Panc1 (cell line): Measurements from ENCODE around the gene HSPBP1. TPM values are rescaled to one million over a fixed set of nuclear protein-coding genes. Genes with fewer than 3 reads are reported as not detected.

Source experiments
- ATAC-seq: fragments of 200-7000 bp; cut with Tn5 transposase; 2 replicates; pipeline ENCODE4 v1.9.1; 2020; ENCODE audit warnings: mild to moderate bottlenecking, moderate library complexity
- BruUV-seq: library from RNA; stranded (reverse); fragments of 400-500 nt; replicated peaks from 2 replicates; lab custom pipeline; 2021; lab: Mats Ljungman, UMichigan
- CTCF ChIA-PET: fragments of 300-600 bp; sonication (Branson Sonifier 250); formaldehyde crosslinking; loops from one replicate; lab custom pipeline; 2022; ENCODE audit warnings: antibody characterized with exemption; lab: Charles Lee
- POLR2A ChIA-PET: fragments of 300-600 bp; sonication (Branson Sonifier 250); formaldehyde crosslinking; loops from one replicate; lab custom pipeline; 2022; ENCODE audit warnings: antibody characterized with exemption; lab: Charles Lee
- DNase-seq: peaks from one replicate; pipeline ENCODE4 v3.0.0-alpha.2; 2010; ENCODE audit warnings: low read depth, low spot score
- H3K27ac ChIP-seq: 2 replicates; pipeline ENCODE4 v1.5.1; 2011; ENCODE audit warnings: mild to moderate bottlenecking, low read length, inconsistent platforms
- H3K27me3 ChIP-seq: fragments of 200-500 bp; sonication (Bioruptor generic); 2 replicates; pipeline ENCODE4 v1.6.0; 2014; ENCODE audit warnings: low read length, inconsistent platforms; ENCODE audit not compliant: control insufficient read depth, insufficient read depth
- H3K36me3 ChIP-seq: fragments of 200-500 bp; sonication (Bioruptor generic); 2 replicates; pipeline ENCODE4 v1.5.1; 2014; ENCODE audit warnings: inconsistent platforms, mild to moderate bottlenecking, low read length, moderate library complexity; ENCODE audit not compliant: control insufficient read depth, insufficient read depth
- H3K4me1 ChIP-seq: 2 replicates; pipeline ENCODE4 v1.5.1; 2011; ENCODE audit warnings: inconsistent platforms, mild to moderate bottlenecking, low read length, moderate library complexity; ENCODE audit not compliant: control insufficient read depth, insufficient read depth
- H3K4me3 ChIP-seq, 2 experiments: 2 replicates each; pipeline ENCODE4 v1.5.1; 2011 to 2012; ENCODE audit warnings: low read depth in 2 of 2, low read length in 2 of 2, mild to moderate bottlenecking in 2 of 2, inconsistent platforms in 1 of 2, moderate library complexity in 1 of 2
- H3K9me3 ChIP-seq: fragments of 200-500 bp; sonication (Bioruptor generic); 2 replicates; pipeline ENCODE4 v1.5.1; 2014; ENCODE audit warnings: low read depth, mild to moderate bottlenecking, inconsistent platforms, low read length, moderate library complexity; ENCODE audit not compliant: control insufficient read depth, insufficient read depth
- CTCF ChIP-seq: fragments of 450-650 bp; IDR thresholded peaks from 2 replicates; pipeline ENCODE4 v1.5.1; 2017; ENCODE audit warnings: mild to moderate bottlenecking
- POLR2AphosphoS5 ChIP-seq: IDR thresholded peaks from 2 replicates; pipeline ENCODE4 v1.6.1; 2012; ENCODE audit warnings: mild to moderate bottlenecking, low read depth, low read length, moderate library complexity
- REST ChIP-seq, 2 experiments: IDR thresholded peaks; 2 replicates each; pipeline ENCODE4 v1.6.1; 2011 to 2012; ENCODE audit warnings: low read depth in 2 of 2, control low read depth in 1 of 2, low read length in 1 of 2, mild to moderate bottlenecking in 1 of 2, moderate library complexity in 1 of 2; ENCODE audit not compliant: insufficient read depth in 1 of 2
- SIN3A ChIP-seq: IDR thresholded peaks from 2 replicates; pipeline ENCODE4 v1.6.1; 2012; ENCODE audit warnings: low read depth, mild to moderate bottlenecking, low read length, moderate library complexity, borderline replicate concordance; ENCODE audit not compliant: insufficient read depth
- TCF7L2 ChIP-seq: IDR thresholded peaks from 2 replicates; pipeline ENCODE4 v1.6.1; 2011; ENCODE audit warnings: mild to moderate bottlenecking, low read depth, low read length, inconsistent platforms
- in situ Hi-C: cut with HindIII; loops from 2 replicates; pipeline ENCODE4 v1.10.0; 2016; ENCODE audit warnings: low sequenced_read_pairs, low pct_unique_long_range_greater_than_20kb
- intact Hi-C: fragments of 100-400 bp; cut with micrococcal nuclease; formaldehyde crosslinking; loops from one replicate; pipeline ENCODE4 v1.10.0; 2022; ENCODE audit not compliant: unreplicated experiment
- total RNA-seq: library from RNA; stranded (reverse); gene quantifications from one replicate; pipeline ENCODE4 v1.2.1, GENCODE V29; 2021; ENCODE audit not compliant: unreplicated experiment

Gene HSPBP1
- total RNA-seq, 1 experiment from 2014 or later = 84.2 TPM

- H3K9me3 ChIP-seq = no peaks in the 10 kb centered on the region
- ATAC-seq = no peak
- peaks cover 13% of the 10 kb centered on the region; the same call in 1 of the 2 replicates for H3K4me1 ChIP-seq
- H3K36me3 ChIP-seq = peaks cover 19% of the 10 kb centered on the region
- in situ Hi-C loops (no loop called here), intact Hi-C loops (no loop called here)
- DNase-seq = no peak
- TF ChIP-seq SIN3A = no peak
- no peak for TF ChIP-seq TCF7L2
- TF ChIP-seq REST (IDR thresholded peaks at IDR 0.05; ENCODE audit: insufficient read depth in 1 of 2, low read depth in 2 of 2, low read length in 1 of 2) = no peak
- TF ChIP-seq POLR2AphosphoS5 = no peak
- no peak for TF ChIP-seq CTCF
- ChIA-PET CTCF (interaction anchor here (0.6 kb wide), 1 partner anchor 1268 kb away, joined by 10 read pairs; no protein-coding TSS in a partner anchor), POLR2A (no interaction called here)
- no peak overlapping the region for H3K4me3 ChIP-seq
- no peaks in the 10 kb centered on the region for H3K27me3 ChIP-seq
- no peak overlapping the region for H3K27ac ChIP-seq
- no TSS peak for BruUV-seq
Observed at GRCh38 chr19:55228015-55228391, 51.9 kb downstream of the HSPBP1 start.

GRCh38 chr19:55227241-55228014 lies 52.5 kb downstream of the HSPBP1 start:
- POLR2A ChIA-PET = no interaction called here
- no TSS peak for BruUV-seq
- peaks cover 14% of the 10 kb centered on the region; the same call in 1 of the 2 replicates for H3K36me3 ChIP-seq

More at GRCh38 chr19:55227241-55228014, 52.5 kb downstream of the HSPBP1 start:
- H3K9me3 ChIP-seq = no peaks in the 10 kb centered on the region
- no peak for DNase-seq
- H3K4me3 ChIP-seq = no peak overlapping the region
- ATAC-seq = peak; percentile 20
- CTCF ChIA-PET = no interaction called here
- TF ChIP-seq POLR2AphosphoS5 (no peak; the same call in 1 of the 2 replicates), CTCF (no peak), REST (IDR thresholded peaks at IDR 0.05; ENCODE audit: insufficient read depth in 1 of 2, low read depth in 2 of 2, low read length in 1 of 2) (no peak), TCF7L2 (no peak), SIN3A (no peak)
- intact Hi-C loops = no loop called here
- in situ Hi-C loops = no loop called here
- H3K27ac ChIP-seq = no peak overlapping the region
- no peaks in the 10 kb centered on the region for H3K27me3 ChIP-seq
- peaks cover 17% of the 10 kb centered on the region; the same call in 1 of the 2 replicates for H3K4me1 ChIP-seq
